Skeletal muscle cell (primary cell): ENCODE measurements around the gene CNOT8.
A peak's percentile ranks its signal among the peaks of the same experiment; 100 is the strongest.
"Not testable (repeated sequence)": the region's sequence is repeated elsewhere in the genome, so short reads cannot be mapped to it uniquely, and the experiment has no call there.

Experiments
- DNase-seq: peaks from one replicate; pipeline ENCODE4 v3.0.0-alpha.2; 2010; ENCODE audit warnings: low read depth
- H3K4me3 ChIP-seq: 2 replicates; pipeline ENCODE4 v1.5.1; 2011; ENCODE audit warnings: low read depth, mild to moderate bottlenecking, control low read depth, low read length, moderate library complexity

The CNOT8 gene

DNA sequence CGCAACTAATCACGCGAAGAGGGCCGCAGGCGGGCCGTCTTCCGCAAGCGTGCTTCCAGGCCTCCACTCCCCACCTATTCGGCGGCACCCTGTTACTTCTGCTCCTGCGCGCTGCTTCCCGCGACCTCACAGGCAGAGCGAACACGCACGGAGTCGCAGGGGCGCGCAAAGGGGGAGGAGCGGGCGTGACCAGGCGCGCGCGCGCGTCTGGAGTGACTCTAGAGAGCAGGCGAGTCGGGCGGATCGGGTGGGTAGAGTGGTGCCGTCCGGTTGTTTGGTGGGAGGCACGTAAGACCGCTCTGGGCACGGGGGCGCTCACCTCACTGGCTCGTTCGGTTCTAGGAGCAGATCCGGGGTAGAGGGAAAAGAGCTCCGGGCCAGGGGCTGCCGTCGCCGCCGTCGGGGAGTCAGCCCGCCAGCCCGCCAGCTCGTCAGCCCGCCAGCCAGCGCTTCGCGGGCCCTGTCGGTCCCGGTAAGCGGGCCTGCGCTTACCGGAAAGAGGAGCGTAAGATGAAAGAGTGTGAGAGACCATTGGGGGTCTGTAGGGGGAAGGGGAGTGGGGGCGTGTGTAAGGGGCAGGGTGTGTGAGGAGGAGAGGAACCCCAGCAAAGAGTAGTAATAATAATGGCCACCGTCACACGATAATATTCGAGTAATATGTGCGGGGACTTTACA lies at the start of gene CNOT8:
CNOT8 (plus strand) TSS at position 331 of the 675 bp plus-strand sequence. CDS start 4,652 bp downstream, outside the sequence.
- H3K4me3 ChIP-seq: peak within 1 kb of the TSS; percentile 85
- peak; percentile 97 for DNase-seq

DNA sequence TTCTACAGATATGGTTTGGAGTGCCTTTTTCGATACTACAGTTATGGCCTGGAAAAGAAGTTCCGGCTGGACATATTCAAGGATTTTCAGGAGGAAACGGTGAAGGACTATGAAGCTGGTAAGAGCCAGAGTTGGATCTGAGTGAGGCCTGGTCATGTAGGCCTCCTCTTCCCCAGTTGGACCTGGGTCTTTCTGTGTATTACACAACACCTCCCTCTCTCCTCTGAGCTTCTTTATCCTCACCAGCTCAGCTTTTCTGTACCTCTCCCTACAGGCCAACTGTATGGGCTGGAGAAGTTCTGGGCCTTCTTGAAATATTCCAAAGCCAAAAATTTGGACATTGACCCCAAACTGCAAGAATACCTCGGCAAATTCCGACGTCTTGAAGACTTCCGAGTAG lies 47.2 kb upstream of the CNOT8 start:
- DNase-seq: no peak
- no peak overlapping the region for H3K4me3 ChIP-seq

DNA sequence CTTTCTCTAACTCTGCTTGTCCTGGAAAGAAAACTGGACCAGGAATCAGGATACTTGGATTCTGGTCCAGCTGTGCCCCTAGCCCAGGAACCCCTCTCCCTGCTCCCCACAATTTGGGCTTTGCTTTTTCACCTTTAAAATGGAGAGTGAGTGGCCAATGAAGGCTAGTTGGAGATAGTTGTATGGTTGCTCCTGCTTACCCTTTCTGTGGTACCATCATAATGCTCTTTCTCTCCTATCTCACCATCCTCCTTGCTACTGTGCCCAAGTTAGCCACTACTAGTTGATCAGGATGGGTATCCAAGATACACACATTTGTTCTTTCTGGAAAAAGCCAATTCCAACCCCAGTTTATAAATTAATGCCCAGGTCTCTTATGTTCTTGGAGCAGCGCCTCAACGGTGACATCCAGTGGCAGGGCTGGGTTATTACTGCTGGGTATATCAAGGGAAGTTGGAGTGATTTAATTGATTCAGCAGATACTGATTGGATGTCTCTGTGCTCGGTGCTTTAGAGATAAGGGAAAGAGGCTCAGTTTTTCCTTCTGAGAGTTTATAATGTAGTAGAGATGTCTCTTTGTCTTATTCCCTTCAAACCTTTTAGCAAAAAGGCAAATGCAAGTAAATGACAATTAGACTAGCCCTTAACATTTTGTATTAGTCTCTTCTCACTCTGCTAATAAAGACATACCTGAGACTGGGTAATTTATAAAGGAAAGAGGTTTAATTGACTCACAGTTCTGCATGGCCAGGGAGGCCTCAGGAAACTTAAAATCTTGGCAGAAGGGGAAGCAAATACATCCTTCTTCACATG lies 46.6 kb upstream of the CNOT8 start:
- no peak overlapping the region for H3K4me3 ChIP-seq
- no peak for DNase-seq

DNA sequence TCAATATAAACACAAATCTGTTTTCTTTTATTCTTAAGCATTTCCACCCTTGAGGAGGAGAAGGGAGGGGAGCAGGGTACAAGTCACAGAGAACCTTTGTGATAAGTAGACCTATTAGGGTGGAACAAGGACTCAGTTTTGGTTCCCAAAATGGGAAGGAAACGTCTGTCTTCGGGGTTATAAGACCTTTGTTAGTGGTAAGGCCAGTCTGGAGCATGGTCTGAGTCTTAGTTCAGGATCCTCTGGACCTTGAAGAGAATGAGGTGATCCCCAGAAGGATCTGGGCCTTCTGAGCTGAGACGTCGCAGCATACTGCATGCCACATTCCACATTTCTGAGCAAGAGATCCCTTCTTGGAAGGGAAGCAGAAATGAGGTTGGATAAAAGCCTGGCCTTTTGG lies 45.3 kb upstream of the CNOT8 start:
- no peak for DNase-seq

DNA sequence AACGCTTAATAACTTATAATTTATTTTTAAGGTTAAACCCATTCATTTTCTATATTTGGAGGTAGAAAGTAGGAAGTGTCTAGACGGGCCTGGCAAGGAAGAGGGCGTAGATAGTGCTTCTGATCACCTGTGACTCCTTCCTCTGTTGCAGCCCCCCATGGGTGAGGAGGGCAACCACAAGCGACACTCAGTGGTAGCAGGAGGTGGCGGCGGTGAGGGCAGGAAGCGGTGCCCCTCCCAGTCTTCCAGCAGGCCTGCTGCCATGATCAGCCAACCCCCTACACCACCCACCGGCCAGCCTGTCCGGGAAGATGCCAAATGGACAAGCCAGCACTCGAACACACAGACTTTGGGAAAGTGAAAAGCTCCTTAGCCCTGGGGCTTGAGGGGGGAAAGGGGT lies 44.7 kb upstream of the CNOT8 start:
- DNase-seq: no peak

More for the DNA sequence above, 45.3 kb upstream of the CNOT8 start:
- H3K4me3 ChIP-seq: no peak overlapping the region

DNA sequence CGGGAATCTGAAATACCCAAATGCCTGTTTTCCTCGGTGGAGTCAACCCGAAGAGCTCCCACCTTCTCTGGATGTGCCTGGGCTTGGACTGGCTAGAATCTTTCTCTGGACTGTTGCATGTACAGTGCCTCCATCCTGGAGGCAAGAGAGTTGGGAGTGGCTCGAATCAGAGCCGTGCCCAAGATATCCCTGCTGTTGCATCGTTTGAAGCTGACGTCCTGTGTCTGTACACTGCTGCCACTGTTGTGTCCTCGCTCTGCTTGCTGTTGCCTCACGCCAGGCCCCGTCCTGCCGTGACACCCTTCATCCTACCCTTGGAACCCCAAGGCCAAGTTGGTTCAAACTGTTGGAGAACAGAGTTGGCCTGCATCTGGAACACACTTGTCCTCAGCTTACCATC lies 43.4 kb upstream of the CNOT8 start:
- no peak overlapping the region for H3K4me3 ChIP-seq
- DNase-seq: no peak

More for the DNA sequence above, 44.7 kb upstream of the CNOT8 start:
- no peak overlapping the region for H3K4me3 ChIP-seq

DNA sequence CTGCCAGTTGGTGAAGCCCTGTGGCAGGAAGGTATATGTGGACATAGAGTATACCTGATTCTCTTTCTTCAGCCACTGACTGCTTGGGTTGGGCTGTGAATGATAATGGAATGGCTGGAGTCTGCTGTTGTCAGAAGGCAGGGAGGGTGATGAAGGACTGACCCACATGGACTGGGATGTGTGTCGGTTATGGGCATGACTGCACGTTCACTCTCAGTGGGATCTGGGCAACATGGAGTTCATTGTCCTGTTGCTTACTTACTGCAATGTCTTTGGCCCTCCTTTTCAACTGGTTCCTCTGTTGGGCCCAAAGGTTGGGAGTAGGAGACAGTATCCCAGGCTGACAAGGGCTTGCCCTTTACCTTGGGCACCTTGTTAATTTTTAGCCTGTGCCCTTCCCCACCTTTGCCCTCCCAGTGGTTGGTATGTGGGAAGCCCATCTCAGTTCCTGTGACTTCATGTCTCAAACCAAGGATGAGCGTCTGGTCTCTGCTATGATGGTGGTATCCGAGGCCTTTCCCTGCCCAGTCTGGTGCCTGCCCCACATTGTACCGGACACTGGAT lies 42.7 kb upstream of the CNOT8 start:
- DNase-seq: no peak
- H3K4me3 ChIP-seq: no peak overlapping the region

DNA sequence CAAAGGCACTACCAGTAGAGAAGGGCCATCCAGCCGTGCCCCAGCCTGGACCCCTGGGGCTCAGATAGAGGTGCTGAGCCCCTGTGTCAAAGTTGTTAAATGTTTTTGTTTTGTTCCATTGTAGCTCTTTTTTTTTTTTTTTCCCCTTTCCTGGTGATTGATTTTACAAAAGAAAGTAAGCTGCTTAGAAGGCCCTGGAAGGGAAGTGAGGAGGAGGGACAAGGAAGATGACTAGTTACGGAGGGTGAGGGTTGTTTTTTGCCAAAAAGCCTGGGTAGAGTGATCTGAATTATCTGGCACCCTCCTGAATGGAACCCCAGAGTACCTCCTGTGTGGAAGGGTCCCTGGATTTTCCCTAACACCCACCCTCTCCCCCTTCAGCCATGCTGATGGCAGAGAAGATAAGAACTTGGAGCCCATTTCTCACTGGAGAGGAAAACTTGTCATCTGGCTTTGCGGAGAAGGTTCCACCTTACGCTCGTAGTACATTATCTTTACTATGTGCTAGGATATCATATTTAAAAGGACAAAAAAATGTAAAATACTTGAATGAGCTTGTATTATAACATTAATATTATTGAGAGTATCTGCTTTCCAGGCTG lies 41.4 kb upstream of the CNOT8 start:
- H3K4me3 ChIP-seq: no peak overlapping the region
- DNase-seq: no peak

DNA sequence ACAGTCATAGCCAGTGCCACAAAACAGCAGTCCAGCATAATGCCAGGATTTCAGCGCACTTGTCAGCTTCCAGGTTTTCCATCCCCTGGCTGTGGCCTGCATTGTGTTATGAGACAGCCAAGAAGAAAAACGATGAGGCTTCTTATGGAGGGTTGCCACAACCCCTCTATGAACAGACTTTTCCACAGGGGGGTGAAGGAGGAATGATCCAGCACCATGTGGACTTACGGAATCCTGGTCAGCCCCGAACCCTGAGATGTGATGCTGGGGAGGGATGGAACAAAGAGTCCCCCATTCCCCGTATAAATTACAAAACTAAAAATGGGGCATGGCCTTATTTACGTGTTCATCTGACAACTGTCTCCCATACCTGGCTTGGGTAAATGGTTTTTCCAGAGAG lies 40.6 kb upstream of the CNOT8 start:
- H3K4me3 ChIP-seq: no peak overlapping the region
- no peak for DNase-seq

DNA sequence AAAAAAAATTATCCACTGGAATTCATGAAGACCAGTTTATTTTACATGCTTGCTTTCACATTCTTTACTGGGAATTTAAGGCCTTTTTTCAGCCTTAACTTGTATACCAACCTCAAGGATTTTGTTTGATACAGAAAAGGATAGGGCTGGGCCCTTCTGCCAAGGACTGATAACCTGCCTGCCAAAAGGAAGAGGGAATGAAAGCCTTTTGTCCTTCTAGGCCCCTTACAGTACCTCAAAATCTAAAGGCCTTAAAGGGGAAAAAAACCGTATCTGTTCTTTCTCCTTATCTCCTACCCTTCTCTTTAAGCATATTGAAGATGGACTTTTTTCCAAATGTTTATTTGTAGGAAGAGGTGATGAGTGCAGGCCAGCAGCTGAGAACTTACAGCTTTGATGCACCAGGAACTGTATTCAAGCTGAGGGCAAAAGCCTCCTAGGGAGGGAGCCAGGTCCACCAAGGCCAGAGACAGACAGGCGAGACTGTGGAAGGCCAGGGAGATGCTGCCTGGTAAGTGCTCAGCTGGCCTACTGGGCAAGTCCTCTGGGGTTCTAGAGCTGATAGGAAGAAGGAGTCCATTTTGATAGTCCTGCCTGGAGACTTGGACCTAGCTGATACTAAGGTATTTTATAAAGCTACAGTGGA lies 39.8 kb upstream of the CNOT8 start:
- no peak overlapping the region for H3K4me3 ChIP-seq
- no peak for DNase-seq

DNA sequence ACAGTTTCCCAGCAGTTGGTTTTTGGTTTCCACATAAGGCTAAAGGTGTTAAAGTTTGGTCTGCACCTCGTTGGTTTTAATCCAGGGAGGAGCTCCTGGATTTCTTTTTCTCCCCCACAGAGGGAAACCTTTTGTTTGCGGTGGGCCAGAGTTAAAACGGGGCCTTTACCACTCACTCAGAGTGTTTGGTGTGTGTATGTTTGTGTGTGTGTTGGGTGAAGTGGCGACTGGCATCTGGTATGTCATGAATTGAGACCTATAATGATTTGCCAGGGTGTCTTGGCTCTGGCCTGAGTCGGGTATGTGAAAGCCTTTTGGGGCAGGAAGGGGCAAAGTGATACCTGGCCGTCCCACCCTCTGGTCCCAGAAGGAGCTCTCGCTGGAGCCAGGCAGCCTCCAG lies 38.9 kb upstream of the CNOT8 start:
- DNase-seq: no peak
- H3K4me3 ChIP-seq: no peak overlapping the region

DNA sequence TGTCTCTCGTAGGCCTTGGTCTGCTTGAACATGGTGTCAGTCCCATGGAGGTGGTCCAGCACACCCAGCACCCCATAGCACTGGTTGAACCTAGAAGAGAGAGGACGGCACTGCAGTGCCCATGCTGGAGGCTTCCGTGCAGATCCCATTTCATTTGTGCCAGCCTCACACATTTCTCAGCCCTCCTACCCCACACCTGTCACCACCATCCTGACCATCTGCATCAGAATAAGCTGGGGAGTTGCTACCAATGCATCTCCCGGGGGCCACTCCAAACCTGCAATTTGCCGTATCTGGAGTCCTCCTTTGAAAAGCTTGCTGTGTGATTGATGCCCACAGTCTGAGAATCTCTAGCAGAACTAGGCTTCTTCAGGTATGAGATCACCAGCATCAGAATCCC lies 38.0 kb upstream of the CNOT8 start:
- DNase-seq: no peak
- no peak overlapping the region for H3K4me3 ChIP-seq

DNA sequence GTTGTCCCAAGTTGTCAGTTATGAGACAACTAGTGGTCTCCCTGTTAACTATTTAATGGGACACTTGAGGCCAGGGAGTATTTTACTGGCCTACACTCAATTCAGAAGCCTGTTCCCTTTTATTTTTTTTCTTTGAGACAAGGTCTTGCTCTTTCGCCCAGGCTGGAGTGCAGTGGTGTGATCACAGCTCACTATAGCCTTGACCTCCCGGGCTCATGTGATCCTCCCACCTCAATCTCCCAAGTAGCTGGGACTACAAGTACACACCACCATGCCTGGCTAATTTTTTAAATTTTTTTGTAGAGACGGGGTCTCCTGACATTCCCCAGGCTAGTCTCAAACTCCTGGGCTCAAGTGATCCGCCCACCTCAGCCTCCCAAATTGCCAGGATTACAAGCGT lies 35.5 kb upstream of the CNOT8 start:
- not testable (repeated sequence) for H3K4me3 ChIP-seq, DNase-seq

DNA sequence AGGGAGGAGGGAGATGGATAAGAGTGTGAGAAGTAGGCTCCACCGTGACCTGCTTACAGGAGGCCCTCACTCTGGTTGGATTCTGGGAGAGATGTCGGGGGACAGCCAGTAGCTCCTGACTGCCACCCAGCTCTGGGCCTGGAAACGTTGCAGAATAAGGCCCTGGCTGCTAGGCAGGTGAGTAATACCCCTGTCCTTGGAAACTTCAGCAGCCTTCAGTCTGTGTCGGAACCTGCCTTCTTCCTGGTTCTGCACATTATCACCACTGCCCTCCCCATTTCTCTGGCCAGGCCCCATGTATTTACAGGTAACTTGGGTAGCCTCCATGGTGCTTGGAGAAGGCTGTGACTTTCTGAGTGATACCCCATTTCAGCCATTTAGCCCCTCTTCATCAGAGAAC lies 34.8 kb upstream of the CNOT8 start:
- H3K4me3 ChIP-seq: no peak overlapping the region
- no peak for DNase-seq

DNA sequence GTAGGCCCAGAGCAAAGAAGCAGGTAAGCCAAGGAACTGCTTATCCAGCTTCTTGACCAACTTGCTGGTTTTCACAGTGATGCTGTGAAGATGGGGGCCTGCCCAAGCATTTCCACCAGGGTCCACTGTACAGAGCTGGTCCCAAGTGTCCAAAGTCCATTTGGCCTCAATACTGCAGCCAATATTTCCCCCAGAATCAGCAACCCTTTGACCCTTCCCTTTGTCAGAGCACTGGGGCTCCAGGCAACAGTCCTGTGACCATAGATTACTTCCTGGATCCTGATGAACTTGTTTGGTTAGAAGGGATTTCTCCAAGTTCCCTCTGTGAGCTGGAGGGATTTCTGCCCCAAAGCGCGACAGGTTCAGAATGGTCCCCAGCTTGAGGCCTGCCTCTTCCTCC lies 34.4 kb upstream of the CNOT8 start:
- no peak overlapping the region for H3K4me3 ChIP-seq
- DNase-seq: no peak

DNA sequence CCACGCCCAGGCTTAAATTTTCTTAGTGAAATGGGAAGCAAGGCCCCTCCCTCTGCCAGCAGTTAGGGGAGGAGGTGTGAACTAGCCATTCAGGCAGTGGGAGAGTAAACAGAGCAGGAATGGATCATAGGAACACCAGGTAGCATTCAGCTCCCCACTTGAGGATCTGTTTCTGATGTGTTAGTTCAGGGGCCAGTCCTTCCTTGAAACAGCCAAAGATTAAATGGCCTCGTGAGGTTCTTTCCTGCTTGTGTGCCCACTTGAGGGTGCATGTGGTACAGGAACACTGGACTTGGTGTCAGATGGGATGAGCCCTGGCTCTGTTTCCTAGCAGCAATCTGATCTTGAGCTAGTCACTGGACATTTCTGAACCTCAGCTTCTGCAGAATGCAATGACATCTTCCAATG lies 29.2 kb upstream of the CNOT8 start:
- DNase-seq: no peak
- H3K4me3 ChIP-seq: no peak overlapping the region

DNA sequence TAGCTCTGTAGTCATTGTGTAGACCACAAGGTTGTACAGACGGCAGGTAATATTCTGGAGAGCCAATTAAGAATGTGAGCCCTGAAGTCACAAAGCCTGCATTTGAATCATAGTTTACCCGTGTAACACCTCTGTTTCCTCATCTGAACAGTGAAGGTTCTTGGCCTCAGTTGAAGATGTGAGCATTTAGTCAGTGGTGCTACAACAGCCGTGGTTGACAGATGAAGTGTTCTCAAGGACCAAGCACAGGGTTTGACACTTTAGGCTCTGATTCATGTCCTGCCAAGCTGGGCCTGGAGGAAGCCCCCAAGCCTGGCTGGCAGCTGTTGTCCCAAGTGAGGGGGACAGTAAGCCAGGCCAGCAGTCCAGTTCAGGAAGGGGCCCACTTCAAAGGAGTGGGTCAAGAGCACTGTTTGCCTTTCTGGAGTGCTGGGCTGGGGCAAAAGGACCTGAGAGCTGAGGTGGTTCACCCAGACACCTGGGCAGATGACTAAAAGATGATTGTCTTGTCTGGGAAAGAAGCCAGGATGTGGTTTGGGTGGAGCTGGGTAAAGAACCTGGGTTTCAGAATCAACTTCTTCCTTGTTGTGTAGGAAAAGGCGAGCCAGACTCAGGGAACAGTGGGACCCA lies 28.7 kb upstream of the CNOT8 start:
- DNase-seq: no peak
- H3K4me3 ChIP-seq: no peak overlapping the region

DNA sequence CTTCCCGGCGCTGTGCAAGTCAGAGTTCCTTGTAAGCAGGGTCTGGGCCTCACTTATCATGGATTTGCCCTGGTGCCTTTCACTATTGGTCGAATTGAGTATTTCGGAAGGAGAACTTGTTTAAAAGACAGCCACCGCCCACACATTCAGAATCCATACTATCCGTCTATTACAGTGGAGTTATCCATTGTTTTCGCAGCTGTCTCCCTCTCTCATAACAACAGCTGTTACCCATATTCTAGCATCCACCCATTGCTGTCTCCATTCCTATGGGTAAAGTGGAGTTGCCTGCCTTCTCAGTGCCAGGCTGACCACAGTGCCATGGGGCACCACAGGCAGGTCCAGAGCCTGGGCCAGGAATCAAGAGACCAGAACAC lies 28.2 kb upstream of the CNOT8 start:
- peak; percentile 38 for DNase-seq
- H3K4me3 ChIP-seq: no peak overlapping the region

DNA sequence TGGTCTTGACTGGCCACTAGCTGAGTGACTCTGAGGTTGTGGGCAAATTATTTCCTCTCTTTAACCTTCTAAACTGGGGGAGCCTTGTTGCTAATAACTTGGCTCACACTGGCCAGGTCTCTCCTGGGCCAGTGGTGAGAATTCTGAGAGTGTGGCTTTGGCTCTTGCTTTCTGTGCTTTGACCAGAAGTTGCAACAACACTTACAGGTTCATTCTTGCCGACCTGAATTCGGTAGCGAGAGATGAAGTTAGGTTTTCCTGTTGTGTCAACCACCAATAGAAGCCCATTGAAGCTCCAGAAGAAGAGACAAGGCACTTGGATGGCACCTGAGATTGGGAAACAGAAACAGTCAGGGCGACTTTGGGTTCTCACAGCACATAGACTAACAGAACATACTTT lies 27.8 kb upstream of the CNOT8 start:
- no peak for DNase-seq
- no peak overlapping the region for H3K4me3 ChIP-seq
